Cardiac septum (tissue), 1 donor: ENCODE results near the gene CORO2A. TPM values are rescaled to one million over a fixed set of nuclear protein-coding genes. Genes with fewer than 3 reads are reported as not detected.
"Not testable (repeated sequence)": the region's sequence is repeated elsewhere in the genome, so short reads cannot be mapped to it uniquely, and the experiment has no call there.

Source experiments
- DNase-seq: peaks from one replicate; pipeline ENCODE4 v3.0.0-alpha.2; 2020; ENCODE audit warnings: low spot score
- intact Hi-C: fragments of 100-400 bp; cut with DNase I; formaldehyde crosslinking; loops from one replicate; pipeline ENCODE4 v1.14.0; 2022
- total RNA-seq: library from RNA; stranded (reverse); fragmentation: NEBNext Ultra II Directional; extraction: Animal tissue kit (Norgen Biotek cat#: 25700); gene quantifications from one replicate; pipeline ENCODE4 v1.2.1, GENCODE V29; 2021
- donor health status: DM: no; HTN: no; CAD: no.

CORO2A gene
- total RNA-seq, 1 donor from 2014 or later, result 0.19 TPM

- intact Hi-C loops, result no loop called here
Measured at GRCh38 chr9:98129451-98129881, 63.0 kb downstream of the CORO2A start.

GRCh38 chr9:98128316-98128715 is 64.1 kb downstream of the CORO2A start:
- intact Hi-C loops, result no loop called here
- DNase-seq, result no peak

More at GRCh38 chr9:98129451-98129881, 63.0 kb downstream of the CORO2A start:
- no peak for DNase-seq

- no peak for DNase-seq
- intact Hi-C loops, result no loop called here
Measured at GRCh38 chr9:98127226-98127625, 65.2 kb downstream of the CORO2A start.

- intact Hi-C loops, result no loop called here
- no peak for DNase-seq
Measured at GRCh38 chr9:98124637-98125426, 67.6 kb downstream of the CORO2A start.

- intact Hi-C loops, DNase-seq: not testable (repeated sequence)
Measured at GRCh38 chr9:98124091-98124490, 68.3 kb downstream of the CORO2A start.

GRCh38 chr9:98121058-98121457 is 71.4 kb downstream of the CORO2A start:
- DNase-seq, result no peak
- intact Hi-C loops, result no loop called here

- intact Hi-C loops, result no loop called here
- no peak for DNase-seq
Measured at GRCh38 chr9:98120476-98120875, 72.0 kb downstream of the CORO2A start.

- intact Hi-C loops, result no loop called here
- peak; percentile 85 for DNase-seq
Measured at GRCh38 chr9:98118640-98119601, 73.5 kb downstream of the CORO2A start, which contains the start of gene TRIM14. Gene TRIM14, minus strand, starts transcription at chr9:98119222. Its CDS starts 34 bp downstream, at chr9:98119188.

GRCh38 chr9:98117984-98118639 is 74.3 kb downstream of the CORO2A start:
- DNase-seq, result no peak
- intact Hi-C loops, result no loop called here

- DNase-seq, intact Hi-C loops: not testable (repeated sequence)
Measured at GRCh38 chr9:98117097-98117496, 75.3 kb downstream of the CORO2A start.

GRCh38 chr9:98109052-98109451 is 83.4 kb downstream of the CORO2A start:
- intact Hi-C loops, result no loop called here
- DNase-seq, result no peak

GRCh38 chr9:98108531-98109031 is 83.9 kb downstream of the CORO2A start:
- DNase-seq, result no peak
- intact Hi-C loops, result no loop called here

GRCh38 chr9:98107926-98108325 is 84.5 kb downstream of the CORO2A start:
- intact Hi-C loops, result no loop called here
- DNase-seq, result no peak

GRCh38 chr9:98105006-98105405 is 87.4 kb downstream of the CORO2A start:
- intact Hi-C loops, result no loop called here
- no peak for DNase-seq

- DNase-seq, result no peak
- intact Hi-C loops, result no loop called here
Measured at GRCh38 chr9:98104445-98104881, 88.0 kb downstream of the CORO2A start.

GRCh38 chr9:98101868-98102273 is 90.6 kb downstream of the CORO2A start:
- intact Hi-C loops, result no loop called here
- no peak for DNase-seq

- intact Hi-C loops, result no loop called here
- no peak for DNase-seq
Measured at GRCh38 chr9:98101416-98101815, 91.0 kb downstream of the CORO2A start.

- DNase-seq, result no peak
- intact Hi-C loops, result no loop called here
Measured at GRCh38 chr9:98100456-98100855, 92.0 kb downstream of the CORO2A start.

- no peak for DNase-seq
- intact Hi-C loops, result no loop called here
Measured at GRCh38 chr9:98099898-98100297, 92.5 kb downstream of the CORO2A start.

GRCh38 chr9:98099346-98099745 is 93.1 kb downstream of the CORO2A start:
- no peak for DNase-seq
- intact Hi-C loops, result no loop called here
